PC-9 (cell line): ENCODE data around the gene DPYSL4. TPM values are rescaled to one million over a fixed set of nuclear protein-coding genes. Genes with fewer than 3 reads are reported as not detected.

ENCODE experiments used
- BruUV-seq: library from RNA; stranded (reverse); fragments of 400-500 nt; replicated peaks from 2 replicates; lab custom pipeline; 2021; lab: Mats Ljungman, UMichigan
- CTCF ChIA-PET: fragments of 300-600 bp; sonication (Branson Sonifier 250); formaldehyde crosslinking; loops from one replicate; lab custom pipeline; 2022; ENCODE audit warnings: antibody characterized with exemption; lab: Charles Lee
- POLR2A ChIA-PET: fragments of 300-600 bp; sonication (Branson Sonifier 250); formaldehyde crosslinking; loops from one replicate; lab custom pipeline; 2022; ENCODE audit warnings: antibody characterized with exemption; ENCODE audit not compliant: unreplicated experiment; lab: Charles Lee
- DNase-seq, 2 experiments: peaks; one replicate each; pipeline versions ENCODE4 v3.0.0 to v3.0.0-alpha.2; 2015 to 2022; ENCODE audit warnings: mixed read lengths in 1 of 2
- H2AFZ ChIP-seq: fragments of 200-600 bp; sonication (generic); 2 replicates; pipeline ENCODE4 v1.8.1; 2017; ENCODE audit warnings: antibody characterized with exemption
- H3F3A ChIP-seq: fragments of 200-600 bp; sonication (generic); 2 replicates; pipeline ENCODE4 v1.8.1; 2017; ENCODE audit warnings: antibody characterized with exemption, mild to moderate bottlenecking, low read depth; ENCODE audit not compliant: insufficient read depth
- H3K27ac ChIP-seq: fragments of 200-600 bp; sonication (generic); 2 replicates; pipeline ENCODE4 v1.6.1; 2016; ENCODE audit warnings: mixed run types
- H3K27me3 ChIP-seq: fragments of 200-600 bp; sonication (generic); 2 replicates; pipeline ENCODE4 v1.6.1; 2016; ENCODE audit warnings: low read depth, mixed run types; ENCODE audit not compliant: insufficient read depth
- H3K36me3 ChIP-seq: fragments of 200-600 bp; sonication (generic); 2 replicates; pipeline ENCODE4 v1.6.1; 2016; ENCODE audit warnings: low read depth, mixed run types
- H3K4me1 ChIP-seq: fragments of 200-600 bp; sonication (generic); replicated peaks from 2 replicates; pipeline ENCODE4 v1.6.1; 2016; ENCODE audit warnings: mixed run types; ENCODE audit not compliant: insufficient read depth
- H3K4me2 ChIP-seq: fragments of 200-600 bp; sonication (generic); 2 replicates; pipeline ENCODE4 v1.6.1; 2017; ENCODE audit warnings: mixed run types
- H3K4me3 ChIP-seq: fragments of 200-600 bp; sonication (generic); 2 replicates; pipeline ENCODE4 v1.6.1; 2016; ENCODE audit warnings: mixed run types
- H3K79me2 ChIP-seq: fragments of 200-600 bp; sonication (generic); 2 replicates; pipeline ENCODE4 v1.6.1; 2017; ENCODE audit warnings: low read depth, mixed run types
- H3K9me2 ChIP-seq: fragments of 200-600 bp; sonication (generic); 2 replicates; pipeline ENCODE4 v1.8.1; 2017; ENCODE audit warnings: mild to moderate bottlenecking; ENCODE audit not compliant: insufficient read depth
- H3K9me3 ChIP-seq: fragments of 200-600 bp; sonication (generic); 2 replicates; pipeline ENCODE4 v1.8.1; 2016; ENCODE audit warnings: low read depth; ENCODE audit not compliant: insufficient read depth
- H4K20me1 ChIP-seq: fragments of 200-600 bp; sonication (generic); 2 replicates; pipeline ENCODE4 v1.8.1; 2017; ENCODE audit not compliant: insufficient read depth
- EZH2 ChIP-seq: fragments of 200-600 bp; sonication (generic); IDR thresholded peaks from 2 replicates; pipeline ENCODE4 v1.8.0; 2017; ENCODE audit warnings: antibody characterized with exemption, low read depth
- intact Hi-C: fragments of 100-400 bp; cut with micrococcal nuclease; formaldehyde crosslinking; loops from one replicate; pipeline ENCODE4 v1.10.0; 2022; ENCODE audit not compliant: unreplicated experiment
- total RNA-seq: library from RNA; stranded (reverse); gene quantifications from 2 replicates; pipeline ENCODE4 v1.2.3, GENCODE V29; 2021
- TF ChIP-seq, protein P1 (sequence below): fragments of 200-600 bp; sonication (generic); conservative IDR thresholded peaks from 2 replicates; pipeline ENCODE4 v1.6.1; 2017; ENCODE audit warnings: mixed run types, antibody characterized with exemption, mild to moderate bottlenecking, moderate library complexity

DPYSL4 gene
- total RNA-seq, 1 experiment from 2014 or later, result 4.8 TPM

DNA sequence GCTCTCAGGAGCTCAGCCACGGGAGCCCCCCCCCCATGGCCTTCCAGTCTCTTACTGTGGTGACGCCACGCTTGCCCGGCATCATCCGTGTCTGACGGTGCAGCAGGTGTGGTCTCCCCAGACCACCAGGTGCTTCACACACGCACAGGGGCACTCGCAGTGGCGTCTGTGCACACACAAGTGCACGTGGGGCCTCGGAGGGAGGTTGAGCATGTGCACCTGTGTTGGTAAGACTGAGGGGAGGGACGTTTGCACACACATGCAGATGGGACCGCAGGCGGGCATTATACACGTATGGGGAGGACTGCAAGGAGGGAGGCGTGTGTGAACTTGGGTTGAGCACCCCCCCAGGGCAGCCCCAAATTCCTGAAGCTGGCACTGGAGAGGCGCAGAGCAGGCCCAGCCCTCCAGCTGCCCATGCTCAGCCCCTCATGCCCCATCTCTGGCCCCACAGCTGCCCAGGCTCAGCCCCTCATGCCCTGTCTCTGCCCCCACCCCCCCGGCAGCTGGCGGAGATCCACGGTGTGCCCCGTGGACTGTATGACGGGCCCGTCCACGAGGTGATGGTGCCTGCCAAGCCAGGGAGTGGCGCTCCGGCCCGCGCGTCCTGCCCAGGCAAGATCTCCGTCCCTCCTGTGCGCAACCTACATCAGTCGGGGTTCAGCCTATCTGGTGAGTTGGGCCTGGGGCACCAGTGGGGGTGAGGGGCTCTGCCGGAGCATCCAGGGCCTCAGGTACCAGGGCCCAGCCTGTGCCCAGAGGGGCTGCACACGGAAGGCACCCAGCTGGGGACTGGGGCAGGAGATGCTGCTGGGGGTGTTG, 16.7 kb downstream of the DPYSL4 start:
- H3K9me2 ChIP-seq, result no peaks in the 10 kb centered on the region
- no peaks in the 10 kb centered on the region for H4K20me1 ChIP-seq
- ChIA-PET POLR2A (no interaction called here), CTCF (no interaction called here)
- no peaks in the 10 kb centered on the region for H3K9me3 ChIP-seq
- no peak for DNase-seq
- H3K4me1 ChIP-seq, result no peaks in the 10 kb centered on the region
- TF ChIP-seq, protein P1, sequence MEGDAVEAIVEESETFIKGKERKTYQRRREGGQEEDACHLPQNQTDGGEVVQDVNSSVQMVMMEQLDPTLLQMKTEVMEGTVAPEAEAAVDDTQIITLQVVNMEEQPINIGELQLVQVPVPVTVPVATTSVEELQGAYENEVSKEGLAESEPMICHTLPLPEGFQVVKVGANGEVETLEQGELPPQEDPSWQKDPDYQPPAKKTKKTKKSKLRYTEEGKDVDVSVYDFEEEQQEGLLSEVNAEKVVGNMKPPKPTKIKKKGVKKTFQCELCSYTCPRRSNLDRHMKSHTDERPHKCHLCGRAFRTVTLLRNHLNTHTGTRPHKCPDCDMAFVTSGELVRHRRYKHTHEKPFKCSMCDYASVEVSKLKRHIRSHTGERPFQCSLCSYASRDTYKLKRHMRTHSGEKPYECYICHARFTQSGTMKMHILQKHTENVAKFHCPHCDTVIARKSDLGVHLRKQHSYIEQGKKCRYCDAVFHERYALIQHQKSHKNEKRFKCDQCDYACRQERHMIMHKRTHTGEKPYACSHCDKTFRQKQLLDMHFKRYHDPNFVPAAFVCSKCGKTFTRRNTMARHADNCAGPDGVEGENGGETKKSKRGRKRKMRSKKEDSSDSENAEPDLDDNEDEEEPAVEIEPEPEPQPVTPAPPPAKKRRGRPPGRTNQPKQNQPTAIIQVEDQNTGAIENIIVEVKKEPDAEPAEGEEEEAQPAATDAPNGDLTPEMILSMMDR, result no peak
- TF ChIP-seq EZH2, result no peak
- no peaks in the 10 kb centered on the region for H3K79me2 ChIP-seq
- H3F3A ChIP-seq, result no peaks in the 10 kb centered on the region
- no peak overlapping the region for H2AFZ ChIP-seq
- BruUV-seq, result no TSS peak
- no peak overlapping the region for H3K27ac ChIP-seq
- no peaks in the 10 kb centered on the region for H3K27me3 ChIP-seq
- no peaks in the 10 kb centered on the region for H3K36me3 ChIP-seq
- H3K4me2 ChIP-seq, result no peak overlapping the region
- intact Hi-C loops, result no loop called here
- no peak overlapping the region for H3K4me3 ChIP-seq

DNA sequence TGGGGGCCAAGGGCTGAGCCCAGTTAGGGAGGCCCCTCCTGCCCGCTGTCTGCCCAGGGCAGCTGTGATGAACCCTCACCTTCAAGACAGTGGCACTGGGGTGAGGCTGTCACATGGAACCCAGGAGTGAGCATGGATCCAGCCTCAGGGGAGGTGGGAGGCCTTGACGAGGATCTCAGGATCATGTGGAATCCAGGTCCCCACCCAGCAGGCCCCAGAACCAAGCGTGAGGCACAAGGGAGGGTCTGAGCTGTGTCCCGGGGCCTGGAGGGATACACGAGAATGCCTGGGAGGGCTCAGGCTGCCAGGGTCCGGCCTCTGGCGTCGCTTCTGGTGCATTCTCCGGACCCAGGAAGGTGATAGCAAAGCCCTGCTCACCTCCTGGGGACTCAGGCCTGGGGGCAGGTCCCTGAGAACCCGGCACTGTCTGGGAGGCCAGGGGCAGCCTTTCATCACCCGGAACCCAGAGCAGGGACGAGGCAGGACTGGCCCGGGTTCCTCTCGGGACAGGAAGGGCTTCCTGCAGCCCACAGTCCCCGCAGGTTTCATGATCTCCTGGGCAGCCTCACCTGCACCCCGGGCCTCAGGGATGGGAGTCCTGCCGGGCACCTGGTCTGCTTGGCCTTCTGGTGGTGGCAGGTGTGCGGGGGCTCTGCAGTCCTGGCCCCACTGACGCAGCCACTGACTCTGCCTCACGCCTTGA, 17.5 kb downstream of the DPYSL4 start:
- H3K27me3 ChIP-seq, result no peaks in the 10 kb centered on the region
- no peaks in the 10 kb centered on the region for H3F3A ChIP-seq
- H3K4me3 ChIP-seq, result no peak overlapping the region
- BruUV-seq, result no TSS peak
- POLR2A ChIA-PET, result no interaction called here
- intact Hi-C loops, result no loop called here
- TF ChIP-seq, protein P1, result no peak
- no peak for TF ChIP-seq EZH2
- H3K27ac ChIP-seq, result no peak overlapping the region
- no peak for DNase-seq
- no peaks in the 10 kb centered on the region for H4K20me1 ChIP-seq
- H3K9me2 ChIP-seq, result no peaks in the 10 kb centered on the region
- H3K9me3 ChIP-seq, result no peaks in the 10 kb centered on the region
- no peak overlapping the region for H3K4me2 ChIP-seq
- CTCF ChIA-PET, result no interaction called here
- H3K36me3 ChIP-seq, result no peaks in the 10 kb centered on the region
- H3K79me2 ChIP-seq, result no peaks in the 10 kb centered on the region
- H3K4me1 ChIP-seq, result no peaks in the 10 kb centered on the region
- no peak overlapping the region for H2AFZ ChIP-seq

DNA sequence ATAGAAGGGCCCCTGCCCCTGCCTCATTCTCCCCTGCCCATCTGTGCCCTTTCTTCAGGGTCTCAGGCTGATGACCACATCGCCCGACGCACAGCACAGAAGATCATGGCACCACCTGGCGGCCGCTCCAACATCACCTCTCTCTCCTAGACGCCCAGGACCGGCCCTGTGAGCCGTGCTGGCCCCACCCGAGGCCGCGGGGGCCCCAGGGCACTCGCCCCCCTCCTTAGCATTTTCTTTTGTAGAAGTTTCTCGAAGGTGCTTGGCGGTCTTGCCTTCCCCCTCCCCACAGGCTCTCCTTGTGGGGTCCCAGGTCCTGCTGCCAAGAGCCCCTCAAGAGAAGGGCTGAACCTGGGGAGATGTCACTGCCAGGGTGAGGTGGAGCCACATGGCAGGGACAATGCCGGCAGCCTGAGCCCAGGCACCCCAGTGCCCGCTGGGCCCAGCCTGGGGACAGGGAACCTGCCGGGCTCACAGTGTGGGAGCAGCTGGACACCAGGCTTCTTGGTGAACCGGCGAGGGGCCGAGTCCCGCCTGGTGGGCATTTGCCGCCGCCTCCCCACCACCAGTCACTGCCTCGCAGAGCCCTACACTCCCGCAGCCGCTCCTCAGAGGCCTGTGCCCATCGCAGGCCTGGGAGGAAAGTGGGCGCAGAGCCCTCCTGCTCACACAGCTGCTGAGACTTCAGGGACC, 18.2 kb downstream of the DPYSL4 start:
- Histone ChIP-seq H3K4me3 (no peak overlapping the region), H3F3A (no peaks in the 10 kb centered on the region), H3K9me2 (no peaks in the 10 kb centered on the region), H3K36me3 (no peaks in the 10 kb centered on the region), H3K9me3 (no peaks in the 10 kb centered on the region), H3K4me2 (no peak overlapping the region), H3K79me2 (no peaks in the 10 kb centered on the region), H4K20me1 (no peaks in the 10 kb centered on the region), H2AFZ (no peak overlapping the region), H3K4me1 (no peaks in the 10 kb centered on the region), H3K27ac (no peak overlapping the region), H3K27me3 (no peaks in the 10 kb centered on the region)
- POLR2A ChIA-PET, result no interaction called here
- no peak for DNase-seq
- TF ChIP-seq EZH2, result no peak
- TF ChIP-seq, protein P1, result no peak
- intact Hi-C loops, result no loop called here
- BruUV-seq, result no TSS peak
- CTCF ChIA-PET, result no interaction called here
